ENCODE results near the gene DPY19L1.

DNA sequence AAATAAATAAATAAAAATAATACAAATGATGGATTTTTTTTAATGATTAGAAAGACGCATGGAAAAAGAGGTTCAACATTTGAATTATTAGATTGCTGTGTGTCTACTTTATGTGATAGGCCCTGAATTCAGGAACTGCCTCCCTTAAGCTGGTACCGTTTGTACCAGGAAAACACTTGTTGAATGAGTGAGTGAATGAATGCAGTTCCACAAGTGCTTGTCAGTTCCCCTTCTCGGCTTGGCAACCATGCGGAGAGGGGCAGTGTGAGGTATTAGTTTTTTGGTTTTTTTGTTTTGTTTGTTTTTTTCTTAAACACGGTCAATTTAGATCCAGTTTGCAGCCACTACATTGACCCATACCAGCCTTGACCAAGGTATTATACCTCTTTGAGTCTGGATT is 2.1 kb upstream of the DPY19L1 start:
- TF ChIP-seq EP300 (IDR thresholded peaks at IDR 0.05; ENCODE audit: borderline replicate concordance): no peak
- no peak for TF ChIP-seq CEBPB (IDR thresholded peaks at IDR 0.05)
